Measurements from ENCODE around the gene METTL16.

DNA sequence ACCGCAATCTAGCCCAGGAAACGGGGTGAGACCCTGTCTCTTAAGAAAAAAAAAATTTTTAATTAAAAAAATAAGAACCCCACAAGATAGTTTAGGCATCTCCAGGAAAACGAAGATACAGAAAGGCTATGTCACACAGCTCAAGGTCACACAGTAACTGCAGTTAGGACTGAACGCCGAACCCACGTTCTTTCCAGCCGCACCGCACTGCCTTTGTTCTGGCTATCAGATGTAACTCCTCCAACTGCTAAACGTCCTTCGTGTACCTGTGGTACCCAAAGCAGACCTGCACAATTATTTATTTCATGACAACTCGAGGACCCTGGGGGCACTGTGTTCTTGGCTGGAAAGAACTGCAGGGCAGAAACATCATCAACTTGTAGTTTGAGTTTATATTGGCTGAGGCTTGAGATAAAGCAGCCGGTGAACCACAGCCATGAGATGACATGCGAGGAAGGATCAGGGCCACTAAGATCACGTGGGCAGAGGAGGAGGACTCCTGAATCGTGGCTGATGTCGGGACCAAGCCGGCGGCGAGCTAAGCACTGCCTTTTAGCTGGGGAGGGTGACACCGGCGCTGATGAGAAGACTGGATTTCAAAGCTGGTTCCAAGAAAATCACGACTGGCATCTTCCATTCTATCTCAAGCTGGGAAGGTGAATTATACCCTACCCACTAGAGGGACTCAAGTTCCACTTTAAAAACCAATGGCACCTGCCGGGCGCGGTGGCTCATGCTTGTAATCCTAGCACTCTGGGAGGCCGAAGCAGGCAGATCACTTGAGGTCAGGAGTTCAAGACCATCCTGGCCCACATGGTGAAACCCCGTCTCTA, 90.2 kb downstream of the METTL16 start:
- TF ChIP-seq POLR2A (IDR thresholded peaks at IDR 0.05): no peak
- peak in 3 of 4 donors; percentile 31 to 63 (median 38) for TF ChIP-seq POLR2AphosphoS5 (IDR thresholded peaks at IDR 0.05)
